Measurements from ENCODE around the gene FAM174C.

The FAM174C gene

GRCh38 chr19:1321539-1321938 is 46.2 kb downstream of the FAM174C start:
- DNase-seq (ENCODE audit: low read depth, low spot score) = no peak

GRCh38 chr19:1322198-1322981 is 47.1 kb downstream of the FAM174C start:
- no peak for DNase-seq (ENCODE audit: low read depth, low spot score)

GRCh38 chr19:1324249-1324805 is 49.0 kb downstream of the FAM174C start:
- no peak for DNase-seq (ENCODE audit: low read depth, low spot score)

- DNase-seq (ENCODE audit: low read depth, low spot score) = no peak
These were observed 49.7 kb downstream of the FAM174C start for GRCh38 chr19:1324806-1325567.

- no peak for DNase-seq (ENCODE audit: low read depth, low spot score)
These were observed 50.4 kb downstream of the FAM174C start for GRCh38 chr19:1325568-1326294.

- DNase-seq (ENCODE audit: low read depth, low spot score) = no peak
These were observed 51.8 kb downstream of the FAM174C start for GRCh38 chr19:1327125-1327524.
